Neural cell (in vitro differentiated cells): ENCODE data around the gene PHACTR3.

Source experiments
- EP300 ChIP-seq: fragments of 450-650 bp; conservative IDR thresholded peaks from 2 replicates; pipeline ENCODE4 v1.6.1; 2014; ENCODE audit warnings: antibody characterized with exemption, mild to moderate bottlenecking, moderate library complexity; ENCODE audit not compliant: poor library complexity, severe bottlenecking
- EZH2 ChIP-seq: fragments of 200-600, 300-800 bp; shearing (Covaris generic), sonication (generic); IDR thresholded peaks from 2 replicates; pipeline ENCODE4 v1.6.1; 2014; ENCODE audit warnings: antibody characterized with exemption, low read length, borderline replicate concordance, mild to moderate bottlenecking; ENCODE audit not compliant: insufficient read depth, poor library complexity, severe bottlenecking
- MXI1 ChIP-seq: fragments of 450-650 bp; conservative IDR thresholded peaks from 2 replicates; pipeline ENCODE4 v1.6.1; 2014; ENCODE audit warnings: antibody characterized with exemption, mild to moderate bottlenecking; ENCODE audit not compliant: poor library complexity, severe bottlenecking
- POLR2AphosphoS5 ChIP-seq: IDR thresholded peaks from 2 replicates; pipeline ENCODE4 v1.6.1; 2012
- RAD21 ChIP-seq: fragments of 450-650 bp; conservative IDR thresholded peaks from 2 replicates; pipeline ENCODE4 v1.6.1; 2014; ENCODE audit warnings: antibody characterized with exemption, mild to moderate bottlenecking, moderate library complexity
- REST ChIP-seq: IDR thresholded peaks from 2 replicates; pipeline ENCODE4 v1.6.1; 2012; ENCODE audit warnings: borderline replicate concordance
- TF ChIP-seq, protein P1 (sequence below): fragments of 450-650 bp; IDR thresholded peaks from 2 replicates; pipeline ENCODE4 v1.5.1; 2014; ENCODE audit warnings: antibody characterized with exemption, mild to moderate bottlenecking, moderate library complexity; ENCODE audit not compliant: poor library complexity, severe bottlenecking

DNA sequence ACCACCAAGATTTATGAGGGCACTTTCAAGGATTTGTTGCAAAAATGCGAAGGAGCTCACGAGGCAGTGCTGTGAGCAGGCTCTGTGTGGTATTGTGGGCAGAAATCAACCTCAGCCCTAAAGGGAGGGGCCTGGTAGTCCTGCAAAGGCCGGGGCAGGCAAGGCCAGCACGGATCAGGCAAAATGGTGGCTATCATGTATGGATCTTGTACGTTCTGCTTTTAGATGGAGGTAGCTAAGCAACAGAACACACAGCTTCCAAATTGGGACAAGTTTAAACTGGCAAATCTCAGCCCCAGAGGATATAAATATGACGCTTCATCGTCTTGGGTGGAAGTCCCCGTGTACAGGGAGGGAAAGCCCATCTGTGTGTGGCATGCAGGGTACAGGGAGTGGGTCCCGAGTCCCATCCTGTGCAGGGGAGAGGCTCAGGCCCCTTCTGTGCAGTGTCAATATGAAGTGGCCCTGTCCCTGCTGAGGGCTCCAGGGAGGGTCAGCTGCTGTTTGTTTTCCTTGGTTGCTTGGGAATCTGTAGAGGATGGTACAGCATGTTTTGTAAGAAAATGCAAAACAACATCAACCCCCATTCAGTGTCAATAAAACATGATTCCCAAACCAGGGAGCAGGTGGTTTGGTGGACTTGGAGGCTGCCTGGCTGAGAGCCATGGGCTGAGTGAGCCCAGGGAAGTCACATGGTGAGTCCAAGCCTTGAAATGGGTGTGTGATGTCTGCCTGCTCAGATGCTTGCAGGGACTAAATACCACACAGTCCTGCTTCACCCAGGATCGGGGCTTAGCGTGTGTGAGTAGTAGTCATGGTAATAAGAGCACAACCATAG lies 216.1 kb downstream of the PHACTR3 start:
- no peak for TF ChIP-seq REST
- no peak for TF ChIP-seq POLR2AphosphoS5
- TF ChIP-seq, protein P1, sequence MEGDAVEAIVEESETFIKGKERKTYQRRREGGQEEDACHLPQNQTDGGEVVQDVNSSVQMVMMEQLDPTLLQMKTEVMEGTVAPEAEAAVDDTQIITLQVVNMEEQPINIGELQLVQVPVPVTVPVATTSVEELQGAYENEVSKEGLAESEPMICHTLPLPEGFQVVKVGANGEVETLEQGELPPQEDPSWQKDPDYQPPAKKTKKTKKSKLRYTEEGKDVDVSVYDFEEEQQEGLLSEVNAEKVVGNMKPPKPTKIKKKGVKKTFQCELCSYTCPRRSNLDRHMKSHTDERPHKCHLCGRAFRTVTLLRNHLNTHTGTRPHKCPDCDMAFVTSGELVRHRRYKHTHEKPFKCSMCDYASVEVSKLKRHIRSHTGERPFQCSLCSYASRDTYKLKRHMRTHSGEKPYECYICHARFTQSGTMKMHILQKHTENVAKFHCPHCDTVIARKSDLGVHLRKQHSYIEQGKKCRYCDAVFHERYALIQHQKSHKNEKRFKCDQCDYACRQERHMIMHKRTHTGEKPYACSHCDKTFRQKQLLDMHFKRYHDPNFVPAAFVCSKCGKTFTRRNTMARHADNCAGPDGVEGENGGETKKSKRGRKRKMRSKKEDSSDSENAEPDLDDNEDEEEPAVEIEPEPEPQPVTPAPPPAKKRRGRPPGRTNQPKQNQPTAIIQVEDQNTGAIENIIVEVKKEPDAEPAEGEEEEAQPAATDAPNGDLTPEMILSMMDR: no peak
- TF ChIP-seq EP300: no peak
- no peak for TF ChIP-seq MXI1
- no peak for TF ChIP-seq EZH2
- no peak for TF ChIP-seq RAD21
